D721Med (cell line): ENCODE data around the gene CITED2.

Source experiments
- DNase-seq: peaks from one replicate; pipeline ENCODE4 v3.0.0; 2011; ENCODE audit warnings: low spot score; ENCODE audit not compliant: insufficient read length
- FAIRE-seq: peaks from 2 replicates; lab custom pipeline; 2011; peaks lifted over from hg19 to GRCh38; lab: Jason Lieb, UNC
- TF ChIP-seq, protein P1 (sequence below): IDR thresholded peaks from 2 replicates; pipeline ENCODE4 v1.5.1; 2012; ENCODE audit warnings: mild to moderate bottlenecking, control low read depth; ENCODE audit not compliant: insufficient read depth; ENCODE audit errors: missing control alignments

The CITED2 gene

DNA sequence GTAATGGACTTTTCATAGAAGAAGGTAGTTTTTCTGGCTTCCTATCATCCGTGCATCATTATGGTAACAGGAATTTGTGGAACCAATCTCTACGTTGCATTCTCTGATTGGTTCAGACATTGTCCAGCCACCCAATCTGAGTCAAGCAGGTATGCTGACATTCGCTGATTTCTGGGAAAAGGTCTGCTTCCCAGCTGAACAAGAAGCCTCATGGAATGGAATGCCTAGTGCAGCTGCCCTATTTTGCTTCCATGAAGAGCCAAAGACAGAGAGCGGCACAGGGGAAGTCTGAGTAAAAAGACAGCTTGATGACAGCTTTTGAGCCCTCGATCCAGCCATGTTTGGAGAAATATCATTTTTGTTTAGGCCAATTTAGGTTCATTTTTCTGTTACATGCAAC is 44.1 kb downstream of the CITED2 start:
- FAIRE-seq (no peak), DNase-seq (no peak)
- TF ChIP-seq, protein P1, sequence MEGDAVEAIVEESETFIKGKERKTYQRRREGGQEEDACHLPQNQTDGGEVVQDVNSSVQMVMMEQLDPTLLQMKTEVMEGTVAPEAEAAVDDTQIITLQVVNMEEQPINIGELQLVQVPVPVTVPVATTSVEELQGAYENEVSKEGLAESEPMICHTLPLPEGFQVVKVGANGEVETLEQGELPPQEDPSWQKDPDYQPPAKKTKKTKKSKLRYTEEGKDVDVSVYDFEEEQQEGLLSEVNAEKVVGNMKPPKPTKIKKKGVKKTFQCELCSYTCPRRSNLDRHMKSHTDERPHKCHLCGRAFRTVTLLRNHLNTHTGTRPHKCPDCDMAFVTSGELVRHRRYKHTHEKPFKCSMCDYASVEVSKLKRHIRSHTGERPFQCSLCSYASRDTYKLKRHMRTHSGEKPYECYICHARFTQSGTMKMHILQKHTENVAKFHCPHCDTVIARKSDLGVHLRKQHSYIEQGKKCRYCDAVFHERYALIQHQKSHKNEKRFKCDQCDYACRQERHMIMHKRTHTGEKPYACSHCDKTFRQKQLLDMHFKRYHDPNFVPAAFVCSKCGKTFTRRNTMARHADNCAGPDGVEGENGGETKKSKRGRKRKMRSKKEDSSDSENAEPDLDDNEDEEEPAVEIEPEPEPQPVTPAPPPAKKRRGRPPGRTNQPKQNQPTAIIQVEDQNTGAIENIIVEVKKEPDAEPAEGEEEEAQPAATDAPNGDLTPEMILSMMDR: no peak

DNA sequence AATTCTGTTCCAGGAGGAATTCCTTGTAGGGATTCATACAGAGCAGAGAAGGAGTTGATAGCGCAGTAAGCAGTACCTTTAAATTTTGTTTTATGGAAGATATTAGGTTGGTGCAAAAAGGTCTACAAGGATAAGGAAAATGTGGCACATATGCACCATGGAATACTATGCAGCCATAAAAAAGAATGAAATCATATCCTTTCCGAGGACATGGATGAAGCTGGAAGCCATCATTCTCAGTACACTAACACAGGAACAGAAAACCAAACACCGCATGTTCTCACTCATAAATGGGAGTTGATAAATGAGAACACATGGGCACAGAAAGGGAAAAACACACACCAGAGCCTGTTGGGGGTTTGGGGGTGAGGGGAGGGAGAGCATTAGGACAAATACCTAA is 45.2 kb downstream of the CITED2 start:
- no peak for DNase-seq
- no peak for FAIRE-seq
- TF ChIP-seq, protein P1: no peak

DNA sequence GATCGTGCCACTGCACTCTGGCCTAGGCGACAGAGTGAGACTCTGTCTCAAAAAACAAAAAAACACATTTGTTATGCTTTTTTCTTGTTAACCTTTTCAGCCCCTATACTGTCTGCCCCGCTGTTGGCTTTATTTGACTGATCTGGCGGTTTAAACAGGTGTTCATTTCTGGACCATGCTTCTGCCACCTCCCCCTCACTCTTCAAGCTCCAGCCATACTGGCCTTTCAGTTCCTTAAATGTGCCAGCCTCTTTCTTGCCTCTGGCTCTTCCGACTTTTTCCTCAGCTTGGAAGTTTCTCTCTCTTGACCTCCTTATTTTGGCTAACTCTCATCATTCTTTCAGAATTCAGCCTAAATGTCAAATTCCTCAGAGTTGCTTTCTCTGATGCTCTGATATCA is 47.4 kb downstream of the CITED2 start:
- TF ChIP-seq, protein P1: no peak
- DNase-seq (no peak), FAIRE-seq (no peak)

DNA sequence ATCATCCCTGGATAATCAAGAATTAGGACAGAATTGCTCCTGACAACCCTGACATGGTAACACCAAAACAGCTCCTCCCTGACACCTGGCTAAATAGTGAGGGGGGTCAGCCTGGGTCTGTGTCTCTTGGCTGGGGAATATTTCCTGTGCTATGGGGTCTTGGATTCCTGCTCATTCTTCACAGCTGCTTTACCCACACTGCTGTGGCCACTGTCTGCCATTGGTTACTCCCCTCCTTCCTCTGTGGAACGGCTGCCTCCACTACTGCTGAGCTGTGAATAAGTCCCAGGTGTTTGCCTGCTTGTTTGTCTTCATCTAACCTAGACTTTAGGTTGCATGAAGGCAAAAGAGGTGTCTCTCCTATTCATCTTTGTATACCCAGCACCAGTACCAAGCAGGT is 48.8 kb downstream of the CITED2 start:
- FAIRE-seq (no peak), DNase-seq (no peak)
- TF ChIP-seq, protein P1: no peak

DNA sequence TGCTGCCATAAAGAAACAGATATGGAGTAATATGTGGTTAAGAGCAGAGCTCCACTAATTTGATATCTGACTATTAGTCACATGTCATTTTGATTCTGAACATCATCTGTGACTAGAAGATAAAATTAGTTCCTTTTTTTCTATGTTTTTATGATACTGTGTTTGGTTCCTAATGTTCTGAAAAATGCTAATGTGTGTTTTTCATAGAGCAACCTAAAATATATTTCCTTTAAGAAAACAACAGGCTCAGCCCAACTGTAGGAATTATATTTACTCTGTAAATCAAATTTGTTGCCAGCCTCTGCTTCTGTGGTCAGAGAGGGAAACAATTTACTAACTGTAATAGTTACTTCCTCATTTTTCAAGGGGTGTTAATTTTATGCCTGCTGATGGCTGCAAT is 49.3 kb downstream of the CITED2 start:
- DNase-seq (no peak), FAIRE-seq (no peak)
- TF ChIP-seq, protein P1: no peak

DNA sequence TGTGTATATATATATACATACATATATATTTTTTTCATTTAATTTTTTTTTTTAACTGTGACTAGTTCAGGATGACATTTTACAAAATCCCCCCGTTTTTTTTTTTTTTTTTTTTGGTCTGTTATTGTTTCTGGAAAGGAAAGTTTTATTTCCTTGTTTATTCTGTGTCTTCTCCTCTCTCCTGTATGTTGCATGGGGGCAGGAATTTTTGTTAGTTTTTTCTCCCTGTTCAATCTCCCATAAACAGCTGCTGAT is 50.2 kb downstream of the CITED2 start:
- TF ChIP-seq, protein P1: no peak
- no peak for DNase-seq
- FAIRE-seq: no peak

DNA sequence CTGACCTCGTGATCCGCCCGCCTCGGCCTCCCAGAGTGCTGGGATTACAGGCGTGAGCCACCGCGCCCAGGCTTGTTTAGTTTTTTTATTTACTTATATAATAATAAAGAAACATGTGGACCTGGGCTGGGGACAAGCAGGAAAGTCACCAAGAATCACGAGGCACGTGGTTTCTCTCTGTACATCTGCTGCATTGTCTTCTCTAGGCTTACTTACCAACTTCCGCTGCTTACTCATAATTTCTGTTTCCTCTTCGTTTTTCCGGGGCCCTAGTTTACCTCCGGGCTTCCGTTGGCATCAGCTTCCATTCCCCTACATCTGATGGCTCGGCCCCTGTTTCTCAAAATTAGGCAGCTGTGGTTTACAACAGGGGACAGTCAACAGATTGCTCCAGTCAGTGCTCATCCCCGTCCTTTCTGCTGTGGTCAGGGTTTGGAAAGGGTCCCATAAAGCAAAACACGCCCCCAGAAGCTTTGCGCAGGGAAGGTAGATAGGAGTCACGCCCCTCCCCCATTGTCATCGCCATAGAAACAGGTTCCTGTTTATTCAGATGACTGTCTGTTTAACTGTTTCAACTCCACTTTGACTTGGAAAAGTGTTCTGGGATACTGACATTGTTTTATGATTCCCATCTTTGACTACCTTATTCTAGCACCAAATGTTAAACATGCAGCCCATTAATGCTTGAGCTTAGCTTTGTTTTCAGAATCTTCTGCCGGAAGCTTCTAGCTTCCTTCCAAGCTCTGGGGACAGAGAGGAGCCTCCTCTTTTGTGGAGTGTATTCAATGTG is 50.7 kb downstream of the CITED2 start:
- TF ChIP-seq, protein P1: no peak
- FAIRE-seq (no peak), DNase-seq (no peak)
